22Rv1 (cell line): ENCODE results near the gene ALDOC.

Source experiments
- H3K27ac ChIP-seq: fragments of 450-650 bp; 2 replicates; pipeline ENCODE4 v1.5.1; 2017
- CTCF ChIP-seq: fragments of 450-650 bp; IDR thresholded peaks from 2 replicates; pipeline ENCODE4 v1.5.1; 2017; ENCODE audit warnings: mild to moderate bottlenecking
- ZFX ChIP-seq: fragments of 450-650 bp; IDR thresholded peaks from 2 replicates; pipeline ENCODE4 v1.6.1; 2017; ENCODE audit warnings: antibody characterized with exemption, borderline replicate concordance

Gene ALDOC

GRCh38 chr17:28576758-28577465, at the start of gene ALDOC:
Gene ALDOC (minus strand): TSS chr17:28576895. CDS start chr17:28575532, 1,363 bp downstream.
- TF ChIP-seq CTCF = 0 out of 2 replicates have a peak, but pooled peaks have one; percentile 4
- no peak for TF ChIP-seq ZFX
- H3K27ac ChIP-seq = peak within 1 kb of the TSS; percentile 73

- no peak overlapping the region for H3K27ac ChIP-seq
- TF ChIP-seq CTCF (no peak), ZFX (no peak)
Measured at GRCh38 chr17:28624148-28624547, 47.5 kb upstream of the ALDOC start.

GRCh38 chr17:28623696-28624095, 47.0 kb upstream of the ALDOC start:
- no peak overlapping the region for H3K27ac ChIP-seq
- TF ChIP-seq ZFX (no peak), CTCF (no peak)

- H3K27ac ChIP-seq = no peak overlapping the region
- TF ChIP-seq CTCF (no peak), ZFX (no peak)
Measured at GRCh38 chr17:28622186-28622585, 45.5 kb upstream of the ALDOC start.

GRCh38 chr17:28620010-28620409, 43.3 kb upstream of the ALDOC start:
- TF ChIP-seq ZFX = no peak
- no peak for TF ChIP-seq CTCF
- no peak overlapping the region for H3K27ac ChIP-seq

GRCh38 chr17:28618464-28618863, 41.8 kb upstream of the ALDOC start:
- H3K27ac ChIP-seq = no peak overlapping the region
- TF ChIP-seq ZFX = no peak
- no peak for TF ChIP-seq CTCF

GRCh38 chr17:28616281-28616680, 39.6 kb upstream of the ALDOC start:
- H3K27ac ChIP-seq = no peak overlapping the region
- TF ChIP-seq CTCF = no peak
- no peak for TF ChIP-seq ZFX
